Activated CD4-positive, alpha-beta memory T cell treated with anti-CD3 and anti-CD28 coated beads, Interleukin-2, amount 10 ng/mL, durations not matched to agents 7 days and 5 days (primary cell): ENCODE results near the gene MYD88. TPM values are rescaled to one million over a fixed set of nuclear protein-coding genes. Genes with fewer than 3 reads are reported as not detected.

ENCODE experiments used
- total RNA-seq, 2 experiments: library from RNA; stranded (reverse); gene quantifications; one replicate each; pipeline ENCODE4 v1.2.3, GENCODE V29; 2021

The MYD88 gene
- total RNA-seq, 2 experiments from 2014 or later, result 87.9 to 91.3 TPM

Other genes starting within 250 kb of the MYD88 start
- gene VILL, start 147.9 kb upstream of the MYD88 start, total RNA-seq, result 10 to 100 TPM; 18.4 to 18.7 TPM
- gene PLCD1, start 109.0 kb upstream of the MYD88 start, total RNA-seq, result 10 to 100 TPM; 36.2 to 38.0 TPM
- gene DLEC1, start 99.5 kb upstream of the MYD88 start, total RNA-seq, result 1 to 10 TPM; 3.8 to 4.2 TPM
- 10 to 100 TPM; 76.8 to 77.5 TPM for gene ACAA1, start 1.5 kb upstream of the MYD88 start, total RNA-seq
- 10 to 100 TPM; 67.5 to 71.3 TPM for gene OXSR1, start 26.9 kb downstream of the MYD88 start, total RNA-seq
- under 1 TPM; 0.25 to 0.28 TPM for gene SLC22A13, start 127.2 kb downstream of the MYD88 start, total RNA-seq
- not detected for gene SLC22A14, start 143.6 kb downstream of the MYD88 start, total RNA-seq
- gene XYLB, start 208.1 kb downstream of the MYD88 start, total RNA-seq, result 1 to 10 TPM; 3.1 to 3.2 TPM